ENCODE data around the gene SAMD13. TPM values are rescaled to one million over a fixed set of nuclear protein-coding genes. Genes with fewer than 3 reads are reported as not detected.

The SAMD13 gene
- total RNA-seq, 1 donor from 2014 or later = 1.6 TPM

DNA sequence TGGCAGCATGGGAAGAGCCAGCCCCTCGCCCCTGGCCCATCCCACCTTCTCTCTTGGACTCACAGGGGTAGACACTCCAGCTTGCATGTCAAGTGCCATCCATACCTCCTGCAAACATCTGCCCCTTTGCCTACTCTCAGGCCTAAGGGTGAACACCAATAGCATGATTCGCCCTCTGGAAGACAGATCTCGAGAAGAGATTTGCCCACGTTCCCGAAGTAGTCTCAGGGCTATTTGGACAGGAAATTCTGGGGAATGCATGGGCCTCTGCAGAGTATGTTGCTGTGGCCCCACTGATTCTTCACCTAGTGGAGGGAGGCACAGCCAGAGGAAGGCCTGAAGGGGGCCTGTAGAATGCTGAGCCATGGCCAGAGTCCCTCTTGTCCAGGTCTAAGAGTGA, 66.9 kb downstream of the SAMD13 start:
- H3K4me1 ChIP-seq = peaks cover 3% of the 10 kb centered on the region
- H3K36me3 ChIP-seq = no peaks in the 10 kb centered on the region
- DNase-seq (no peak), ATAC-seq (no peak)
- TF ChIP-seq, protein P1, sequence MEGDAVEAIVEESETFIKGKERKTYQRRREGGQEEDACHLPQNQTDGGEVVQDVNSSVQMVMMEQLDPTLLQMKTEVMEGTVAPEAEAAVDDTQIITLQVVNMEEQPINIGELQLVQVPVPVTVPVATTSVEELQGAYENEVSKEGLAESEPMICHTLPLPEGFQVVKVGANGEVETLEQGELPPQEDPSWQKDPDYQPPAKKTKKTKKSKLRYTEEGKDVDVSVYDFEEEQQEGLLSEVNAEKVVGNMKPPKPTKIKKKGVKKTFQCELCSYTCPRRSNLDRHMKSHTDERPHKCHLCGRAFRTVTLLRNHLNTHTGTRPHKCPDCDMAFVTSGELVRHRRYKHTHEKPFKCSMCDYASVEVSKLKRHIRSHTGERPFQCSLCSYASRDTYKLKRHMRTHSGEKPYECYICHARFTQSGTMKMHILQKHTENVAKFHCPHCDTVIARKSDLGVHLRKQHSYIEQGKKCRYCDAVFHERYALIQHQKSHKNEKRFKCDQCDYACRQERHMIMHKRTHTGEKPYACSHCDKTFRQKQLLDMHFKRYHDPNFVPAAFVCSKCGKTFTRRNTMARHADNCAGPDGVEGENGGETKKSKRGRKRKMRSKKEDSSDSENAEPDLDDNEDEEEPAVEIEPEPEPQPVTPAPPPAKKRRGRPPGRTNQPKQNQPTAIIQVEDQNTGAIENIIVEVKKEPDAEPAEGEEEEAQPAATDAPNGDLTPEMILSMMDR (IDR thresholded peaks at IDR 0.05) = no peak
- H3K9me3 ChIP-seq = no peaks in the 10 kb centered on the region
- no peak overlapping the region for H3K4me3 ChIP-seq
- no peaks in the 10 kb centered on the region for H3K27me3 ChIP-seq
- H3K27ac ChIP-seq = no peak overlapping the region
- intact Hi-C loops (cut with DNase I) = no loop called here

DNA sequence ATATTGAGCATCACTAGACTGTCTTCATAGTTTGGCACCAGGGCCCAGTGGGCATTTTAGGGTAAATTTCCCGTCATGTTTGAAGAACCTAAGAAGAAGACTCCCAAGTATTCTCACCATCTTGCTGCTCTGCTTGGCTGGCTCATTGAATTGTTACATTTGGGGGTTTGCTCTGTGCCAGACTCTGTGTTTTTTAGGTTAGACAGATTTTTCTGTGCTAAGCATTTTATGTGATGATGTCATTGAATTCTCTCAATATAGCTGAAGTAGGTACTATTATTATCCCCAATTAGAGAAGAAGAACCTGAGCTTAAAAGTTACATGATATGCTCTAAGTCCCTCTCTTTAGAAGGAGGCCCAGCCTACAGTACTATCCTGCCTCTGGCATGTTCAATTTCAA, 68.8 kb downstream of the SAMD13 start:
- H3K4me1 ChIP-seq = peaks cover 3% of the 10 kb centered on the region
- no peak overlapping the region for H3K4me3 ChIP-seq
- DNase-seq (no peak), ATAC-seq (no peak)
- H3K36me3 ChIP-seq = no peaks in the 10 kb centered on the region
- H3K27ac ChIP-seq = no peak overlapping the region
- TF ChIP-seq, protein P1 (IDR thresholded peaks at IDR 0.05) = no peak
- intact Hi-C loops (cut with DNase I) = no loop called here
- H3K27me3 ChIP-seq = no peaks in the 10 kb centered on the region
- H3K9me3 ChIP-seq = no peaks in the 10 kb centered on the region

GRCh38 chr1:84370831-84371394, 69.4 kb downstream of the SAMD13 start:
- peak; percentile 76 for ATAC-seq
- Histone ChIP-seq H3K36me3 (no peaks in the 10 kb centered on the region), H3K4me1 (peaks cover 3% of the 10 kb centered on the region), H3K27me3 (no peaks in the 10 kb centered on the region), H3K4me3 (no peak overlapping the region), H3K27ac (no peak overlapping the region), H3K9me3 (no peaks in the 10 kb centered on the region)
- TF ChIP-seq, protein P1 (IDR thresholded peaks at IDR 0.05) = no peak
- intact Hi-C loops (cut with DNase I) = no loop called here
- DNase-seq = no peak

DNA sequence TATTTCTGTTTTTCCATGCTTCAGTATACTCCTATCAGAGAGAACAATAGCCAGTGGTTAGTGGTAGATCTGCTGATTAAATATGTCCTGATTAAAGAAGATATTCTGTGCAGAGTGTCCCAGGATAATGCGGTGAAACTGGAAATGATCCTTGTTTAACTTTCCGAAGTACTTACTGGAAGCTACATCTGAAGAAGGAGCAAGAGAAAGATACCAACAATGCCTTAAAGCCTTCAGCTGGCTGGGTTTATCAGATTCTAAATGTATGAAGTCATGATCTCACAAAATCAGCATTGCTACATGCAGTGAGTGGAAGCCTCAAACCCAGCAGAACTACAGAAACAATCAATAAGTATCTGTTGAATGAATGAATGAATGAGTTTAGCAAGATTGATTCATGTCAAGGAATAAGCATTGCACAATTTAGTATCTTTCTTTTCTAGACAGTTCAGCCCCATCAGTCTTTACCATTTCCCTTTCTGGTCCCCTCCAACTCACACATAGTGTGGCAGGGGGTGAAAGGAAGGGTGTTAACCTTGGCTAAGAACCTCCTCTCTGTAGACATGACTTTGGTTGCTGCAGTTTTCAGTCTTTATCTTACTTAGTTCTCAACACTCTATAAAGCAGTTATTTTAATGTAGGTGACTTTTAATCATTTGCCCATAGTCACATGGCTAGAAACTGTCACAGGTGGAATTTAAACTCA, 72.1 kb downstream of the SAMD13 start:
- no peaks in the 10 kb centered on the region for H3K9me3 ChIP-seq
- H3K36me3 ChIP-seq = no peaks in the 10 kb centered on the region
- DNase-seq (no peak), ATAC-seq (no peak)
- H3K27me3 ChIP-seq = no peaks in the 10 kb centered on the region
- H3K4me1 ChIP-seq = no peaks in the 10 kb centered on the region
- H3K4me3 ChIP-seq = no peak overlapping the region
- intact Hi-C loops (cut with DNase I) = no loop called here
- TF ChIP-seq, protein P1 (IDR thresholded peaks at IDR 0.05) = no peak
- H3K27ac ChIP-seq = no peak overlapping the region

- intact Hi-C loops (cut with DNase I) = no loop called here
- H3K27ac ChIP-seq = no peak overlapping the region
- ATAC-seq = no peak
Measured at GRCh38 chr1:84374991-84375696, 73.6 kb downstream of the SAMD13 start.

More at GRCh38 chr1:84374991-84375696, 73.6 kb downstream of the SAMD13 start:
- TF ChIP-seq, protein P1 (IDR thresholded peaks at IDR 0.05) = no peak
- H3K36me3 ChIP-seq = no peaks in the 10 kb centered on the region
- no peak overlapping the region for H3K4me3 ChIP-seq
- H3K27me3 ChIP-seq = no peaks in the 10 kb centered on the region
- DNase-seq = no peak
- H3K4me1 ChIP-seq = peaks cover 5% of the 10 kb centered on the region
- no peaks in the 10 kb centered on the region for H3K9me3 ChIP-seq
